ENCODE measurements around the gene CACNA2D2. TPM values are rescaled to one million over a fixed set of nuclear protein-coding genes. Genes with fewer than 3 reads are reported as not detected.
A peak's percentile ranks its signal among the peaks of the same experiment; 100 is the strongest.

The CACNA2D2 gene
- total RNA-seq, 1 donor from 2014 or later = 1.0 TPM

Small RNA genes within 50 kb of the gene (small RNA-seq; reads per million reads assigned to genes)
- 0.28 reads per million, percentile 25 among the genes with 10 or more reads in this experiment for gene RNA5SP131

Other genes starting within 250 kb of the CACNA2D2 start
- 19.8 TPM for gene SEMA3B, start 234.5 kb downstream of the CACNA2D2 start, total RNA-seq
- gene LSMEM2, start 224.5 kb downstream of the CACNA2D2 start, total RNA-seq = 15.1 TPM
- gene IFRD2, start 211.2 kb downstream of the CACNA2D2 start, total RNA-seq = 44.9 TPM
- gene HYAL3, start 204.2 kb downstream of the CACNA2D2 start, total RNA-seq = 3.7 TPM
- gene NAA80, start 204.2 kb downstream of the CACNA2D2 start, total RNA-seq = 1.6 TPM
- gene HYAL1, start 200.1 kb downstream of the CACNA2D2 start, total RNA-seq = 2.6 TPM
- 43.8 TPM for gene HYAL2, start 180.9 kb downstream of the CACNA2D2 start, total RNA-seq
- gene TUSC2, start 175.4 kb downstream of the CACNA2D2 start, total RNA-seq = 7.8 TPM
- gene RASSF1, start 162.8 kb downstream of the CACNA2D2 start, total RNA-seq = 17.7 TPM
- 0.52 TPM for gene ZMYND10, start 157.9 kb downstream of the CACNA2D2 start, total RNA-seq
- gene NPRL2, start 152.9 kb downstream of the CACNA2D2 start, total RNA-seq = 15.7 TPM
- gene CYB561D2, start 152.8 kb downstream of the CACNA2D2 start, total RNA-seq = 14.1 TPM
- 24.5 TPM for gene TMEM115, start 144.1 kb downstream of the CACNA2D2 start, total RNA-seq
- 11.5 TPM for gene C3orf18, start 64.1 kb upstream of the CACNA2D2 start, total RNA-seq
- gene HEMK1, start 65.9 kb upstream of the CACNA2D2 start, total RNA-seq = 7.8 TPM
- gene CISH, start 108.1 kb upstream of the CACNA2D2 start, total RNA-seq = 4.7 TPM
- 20.9 TPM for gene MAPKAPK3, start 113.5 kb upstream of the CACNA2D2 start, total RNA-seq
- 0.52 TPM for gene DOCK3, start 171.3 kb upstream of the CACNA2D2 start, total RNA-seq

All from skeletal muscle tissue (tissue), 2 donors.